Transverse colon (tissue), 4 donors: ENCODE data around the gene PITPNM2. TPM values are rescaled to one million over a fixed set of nuclear protein-coding genes. Genes with fewer than 3 reads are reported as not detected.

Source experiments
- DNase-seq: peaks from one replicate; pipeline ENCODE4 v3.0.0-alpha.2; 2019
- H3K27ac ChIP-seq, 4 donors: fragments of 200-600 bp; sonication (generic); 2 replicates each; pipeline ENCODE4 v1.5.1; 2016 to 2018; ENCODE audit warnings: inconsistent platforms in 4 of 4
- H3K27me3 ChIP-seq: fragments of 200-600 bp; sonication (generic); 2 replicates; pipeline ENCODE4 v1.5.1; 2017; ENCODE audit warnings: inconsistent platforms
- H3K36me3 ChIP-seq, 4 donors: fragments of 200-600 bp; sonication (generic); 2 replicates each; pipeline ENCODE4 v1.5.1; 2017 to 2019; ENCODE audit warnings: inconsistent platforms in 4 of 4
- H3K4me1 ChIP-seq, 4 donors: fragments of 200-600 bp; sonication (generic); 2 replicates each; pipeline ENCODE4 v1.5.1; 2017 to 2020; ENCODE audit warnings: inconsistent platforms in 4 of 4
- H3K4me3 ChIP-seq, 4 donors: fragments of 200-600 bp; sonication (generic); 1 replicate in 1 of 4; 2 replicates in 3 of 4; pipeline versions ENCODE4 v1.5.1 to v1.6.1; 2017 to 2019; ENCODE audit warnings: inconsistent platforms in 4 of 4
- H3K9me3 ChIP-seq, 2 donors: fragments of 200-600 bp; sonication (generic); 2 replicates each; pipeline ENCODE4 v1.5.1; 2017 to 2019; ENCODE audit warnings: inconsistent platforms in 2 of 2
- CTCF ChIP-seq, 5 experiments: fragments of 200-600 bp in 3 of 5; fragments of 450-650 bp in 2 of 5; sonication (generic) in 3 of 5; IDR thresholded peaks; 1 replicate in 2 of 5; 2 replicates in 3 of 5; pipeline ENCODE4 v1.5.1; 2016 to 2017; ENCODE audit warnings: antibody characterized with exemption in 5 of 5, inconsistent platforms in 3 of 5, mild to moderate bottlenecking in 2 of 5, moderate library complexity in 1 of 5
- EP300 ChIP-seq: sonication (generic); formaldehyde crosslinking; IDR thresholded peaks from one replicate; pipeline ENCODE4 v1.6.1; 2017; ENCODE audit warnings: antibody characterized with exemption, low read depth
- POLR2A ChIP-seq: fragments of 450-650 bp; IDR thresholded peaks from one replicate; pipeline ENCODE4 v1.6.1; 2016; ENCODE audit warnings: antibody characterized with exemption, mild to moderate bottlenecking, moderate library complexity
- POLR2AphosphoS5 ChIP-seq, 3 donors: sonication (generic); formaldehyde crosslinking; IDR thresholded peaks; one replicate each; pipeline ENCODE4 v1.6.1; 2016; ENCODE audit warnings: antibody characterized with exemption in 3 of 3
- WGBS, 2 donors: methylation state at CpG; one replicate each; pipeline ENCODE4 v1.1.5; 2018; ENCODE audit warnings: low coverage in 1 of 2; 5-methylcytosine and 5-hydroxymethylcytosine counted together
- in situ Hi-C, 4 donors: fragments of 200-750 bp; cut with MboI; loops; one replicate each; pipeline versions ENCODE4 v1.15.0 to v1.15.1; 2017; ENCODE audit warnings: low sequenced_read_pairs in 3 of 4, low pct_ligation_motif_present in 1 of 4, low pct_unique_long_range_greater_than_20kb in 1 of 4
- intact Hi-C: fragments of 100-400 bp; cut with DNase I; formaldehyde crosslinking; loops from one replicate; pipeline ENCODE4 v1.15.1; 2023; ENCODE audit warnings: low total_unique reads
- total RNA-seq, 4 donors: library from RNA; depleted of rRNA; stranded (reverse); fragments of >200 nt; gene quantifications; one replicate each; pipeline ENCODE4 v1.1.0, GENCODE V29; 2016

Gene PITPNM2
- total RNA-seq, 4 donors from 2014 or later, result 10.5 to 19.8 (median 14.3) TPM

GRCh38 chr12:123141615-123142517, 9.0 kb downstream of the PITPNM2 start:
- in situ Hi-C loops, result loop anchor here in 2 of 4 donors (10.0 kb wide), 1 partner anchor 97 kb away; no protein-coding TSS in a partner anchor
- Histone ChIP-seq H3K27ac (peak overlapping the region; percentile 86 to 93 (median 90)), H3K27me3 (no peaks in the 10 kb centered on the region), H3K9me3 (no peaks in the 10 kb centered on the region), H3K36me3 (no peaks in the 10 kb centered on the region), H3K4me1 (peaks cover 42 to 51% (median 45%) of the 10 kb centered on the region in 4 donors), H3K4me3 (no peak overlapping the region)
- intact Hi-C loops, result no loop called here
- 35 to 46% methylated on average over 4 to 15 of the region's 15 CpGs for WGBS, 2 donors
- TF ChIP-seq CTCF (IDR thresholded peaks at IDR 0.05) (no peak), POLR2A (peak; percentile 37), POLR2AphosphoS5 (IDR thresholded peaks at IDR 0.05) (peak; percentile 41 to 81 (median 53)), EP300 (no peak)
- DNase-seq, result peak; percentile 84

- Histone ChIP-seq H3K9me3 (no peaks in the 10 kb centered on the region), H3K27ac (peak overlapping the region; percentile 86 to 93 (median 90)), H3K4me3 (no peak overlapping the region), H3K36me3 (no peaks in the 10 kb centered on the region), H3K27me3 (no peaks in the 10 kb centered on the region), H3K4me1 (peaks cover 42 to 51% (median 45%) of the 10 kb centered on the region in 4 donors)
- 58 to 69% methylated on average over 2 to 6 of the region's 6 CpGs for WGBS, 2 donors
- no peak for DNase-seq
- intact Hi-C loops (no loop called here), in situ Hi-C loops (loop anchor here in 2 of 4 donors (10.0 kb wide), 1 partner anchor 96 kb away; no protein-coding TSS in a partner anchor)
- no peak for TF ChIP-seq POLR2AphosphoS5 (IDR thresholded peaks at IDR 0.05)
- no peak for TF ChIP-seq CTCF (IDR thresholded peaks at IDR 0.05)
- no peak for TF ChIP-seq POLR2A
- TF ChIP-seq EP300, result no peak
Observed at GRCh38 chr12:123140676-123141614, 9.9 kb downstream of the PITPNM2 start.

- H3K27me3 ChIP-seq, result no peaks in the 10 kb centered on the region
- DNase-seq, result peak; percentile 57
- intact Hi-C loops, result no loop called here
- no peaks in the 10 kb centered on the region for H3K36me3 ChIP-seq
- WGBS, 2 donors, result 66% methylated on average over 6 of the region's 6 CpGs; no CpG with 5 or more reads in 1 of the 2 donors
- H3K9me3 ChIP-seq, result no peaks in the 10 kb centered on the region
- TF ChIP-seq CTCF (IDR thresholded peaks at IDR 0.05) (no peak), EP300 (no peak), POLR2AphosphoS5 (IDR thresholded peaks at IDR 0.05) (no peak), POLR2A (no peak)
- in situ Hi-C loops, result loop anchor here in 2 of 4 donors (10.0 kb wide), 1 partner anchor 95 kb away; no protein-coding TSS in a partner anchor
- H3K27ac ChIP-seq, result peak overlapping the region; percentile 86 to 93 (median 90)
- peaks cover 42 to 51% (median 45%) of the 10 kb centered on the region in 4 donors for H3K4me1 ChIP-seq
- no peak overlapping the region for H3K4me3 ChIP-seq
Observed at GRCh38 chr12:123139926-123140675, 10.8 kb downstream of the PITPNM2 start.
